HuH-7.5 (cell line): ENCODE results near the gene TELO2.
"Not testable (repeated sequence)": the region's sequence is repeated elsewhere in the genome, so short reads cannot be mapped to it uniquely, and the experiment has no call there.

Experiments
- DNase-seq: peaks from one replicate; pipeline ENCODE4 v3.0.0; 2011; ENCODE audit warnings: low spot score

Gene TELO2

DNA sequence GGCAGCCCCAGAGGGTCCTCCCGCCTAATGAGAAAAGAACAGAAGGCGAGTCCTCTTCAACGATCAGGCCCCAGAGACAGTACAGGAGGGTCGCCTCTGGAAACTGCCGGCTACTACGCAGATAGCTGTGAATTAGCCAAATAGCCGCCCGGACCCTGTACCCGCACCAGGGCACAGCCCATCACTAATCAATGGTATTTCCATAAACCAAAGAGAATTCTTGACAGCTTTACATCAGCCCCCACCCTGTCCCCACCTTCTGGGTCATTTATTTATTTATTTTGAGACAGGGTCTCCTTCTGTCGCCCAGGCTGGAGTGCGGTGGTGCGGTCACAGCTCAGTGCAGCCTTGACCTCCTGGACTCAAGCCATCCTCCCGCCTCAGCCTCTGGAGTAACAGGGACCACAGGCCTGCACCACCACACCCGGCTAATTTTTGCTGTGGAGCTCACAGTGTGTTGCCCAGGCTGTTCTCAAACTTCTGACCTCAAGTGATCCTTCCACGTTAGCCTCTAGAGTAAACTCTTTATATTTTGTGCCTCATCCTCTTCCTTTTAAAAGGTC is 17.5 kb upstream of the TELO2 start:
- no peak for DNase-seq

DNA sequence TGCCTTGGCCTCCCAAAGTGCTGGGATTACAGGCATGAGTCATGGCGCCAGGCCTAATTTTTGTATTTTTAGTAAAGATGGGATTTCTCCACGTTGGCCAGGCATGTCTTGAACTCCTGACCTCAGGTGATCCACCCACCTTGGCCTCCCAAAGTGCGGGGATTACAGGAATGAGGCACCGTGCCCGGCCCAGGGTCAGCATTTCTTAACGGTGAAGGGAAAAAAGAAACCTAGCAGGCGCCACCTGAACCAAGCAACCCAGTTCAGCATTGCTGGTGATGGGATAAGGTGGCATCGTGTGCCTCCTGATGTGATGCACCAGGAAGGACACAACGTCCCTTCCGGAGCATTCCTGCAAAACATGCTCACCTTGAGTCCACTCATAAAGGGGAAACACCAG is 16.1 kb upstream of the TELO2 start:
- DNase-seq, result no peak

DNA sequence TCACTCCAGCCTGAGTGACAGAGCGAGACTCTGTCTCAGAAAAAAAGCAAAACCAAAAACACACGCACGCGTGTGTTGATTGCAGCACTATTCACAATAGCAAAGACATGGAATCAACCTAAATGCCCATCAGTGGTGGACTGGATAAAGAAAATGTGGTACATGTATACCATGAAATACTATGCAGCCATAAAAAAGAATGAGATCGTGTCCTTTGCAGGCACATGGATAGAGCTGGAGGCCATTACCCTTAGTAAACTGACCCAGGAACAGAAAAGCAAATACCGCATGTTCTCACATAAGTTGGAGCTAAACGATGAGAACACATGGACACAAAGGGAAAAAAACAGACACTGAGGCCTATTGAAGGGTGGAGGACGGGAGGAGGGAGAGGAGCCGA is 14.2 kb upstream of the TELO2 start:
- DNase-seq, result not testable (repeated sequence)

DNA sequence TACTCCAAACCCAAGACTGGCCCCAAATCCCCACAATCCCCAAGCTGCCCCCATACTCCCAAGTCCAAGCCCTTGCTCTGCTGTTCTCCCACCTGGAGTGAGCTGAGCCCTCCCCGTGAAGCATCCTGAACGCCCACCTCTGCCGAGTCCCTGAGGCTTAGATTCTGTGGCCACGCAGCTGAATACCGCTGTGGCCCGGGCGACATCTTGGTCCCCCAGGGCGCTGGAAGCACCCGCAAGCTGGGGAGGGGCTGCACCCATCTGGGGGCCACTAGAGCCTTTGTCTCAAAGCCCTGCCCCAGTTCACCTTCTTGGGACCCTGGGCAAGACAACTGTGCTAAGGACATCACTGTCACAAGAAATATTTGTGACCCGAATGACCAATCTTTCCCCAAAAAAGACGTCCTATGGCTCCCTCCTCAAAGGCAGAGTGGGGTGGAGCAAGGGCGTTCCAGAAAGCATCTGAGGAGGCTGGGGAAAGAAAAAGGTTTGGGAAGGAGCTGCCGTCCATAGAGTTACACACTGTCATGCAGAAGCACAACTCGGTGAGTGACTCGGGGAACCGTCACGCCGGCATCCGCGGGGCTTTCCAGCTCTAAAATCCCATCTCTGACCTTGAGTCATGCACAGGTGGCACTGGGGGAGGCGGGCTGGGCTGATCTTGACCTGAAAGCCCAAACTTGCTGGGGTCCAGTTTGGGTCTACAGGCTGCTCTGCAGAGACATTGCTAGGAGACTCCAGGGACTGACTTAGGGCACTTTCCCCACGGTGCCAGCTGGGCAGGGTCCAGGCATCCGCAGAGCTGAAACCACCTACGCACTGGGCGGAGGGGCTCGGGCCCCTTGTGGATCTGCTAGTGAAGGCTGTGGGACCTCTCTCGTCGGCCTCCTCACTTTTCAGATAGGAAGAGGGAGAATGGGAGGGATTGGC is 11.0 kb upstream of the TELO2 start:
- no peak for DNase-seq

DNA sequence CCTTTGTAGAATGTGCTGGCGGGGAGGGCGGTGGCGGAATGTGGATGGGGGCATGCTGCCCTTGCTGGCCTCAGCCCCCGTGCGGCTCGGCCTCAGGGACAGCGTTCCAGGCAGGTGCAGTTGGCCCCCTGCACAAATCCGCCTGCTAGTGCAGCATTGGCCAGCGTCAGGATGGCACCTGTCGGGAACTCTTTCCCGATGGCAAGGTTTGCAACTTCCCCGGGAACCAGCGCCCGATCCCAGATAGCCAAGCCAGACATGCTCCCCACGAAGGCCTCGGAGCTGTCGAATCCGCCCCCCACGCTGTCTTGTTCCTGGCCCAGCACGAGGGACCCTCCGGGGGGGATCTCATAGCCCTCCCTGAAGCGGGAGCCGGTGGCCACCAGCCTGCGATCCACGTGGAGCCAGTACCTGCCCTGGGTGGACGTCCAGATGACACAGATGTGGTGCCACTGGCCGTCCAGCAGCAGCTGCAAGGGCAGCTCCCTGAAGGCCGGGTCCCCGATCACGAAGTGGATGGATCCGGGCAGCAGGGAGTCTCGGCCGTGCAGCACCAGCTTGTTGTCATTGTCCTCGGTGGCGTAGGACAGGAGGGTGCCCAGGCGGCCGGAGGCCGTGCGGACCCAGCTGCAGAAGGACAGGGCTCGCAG is 7.2 kb upstream of the TELO2 start:
- DNase-seq, result no peak

DNA sequence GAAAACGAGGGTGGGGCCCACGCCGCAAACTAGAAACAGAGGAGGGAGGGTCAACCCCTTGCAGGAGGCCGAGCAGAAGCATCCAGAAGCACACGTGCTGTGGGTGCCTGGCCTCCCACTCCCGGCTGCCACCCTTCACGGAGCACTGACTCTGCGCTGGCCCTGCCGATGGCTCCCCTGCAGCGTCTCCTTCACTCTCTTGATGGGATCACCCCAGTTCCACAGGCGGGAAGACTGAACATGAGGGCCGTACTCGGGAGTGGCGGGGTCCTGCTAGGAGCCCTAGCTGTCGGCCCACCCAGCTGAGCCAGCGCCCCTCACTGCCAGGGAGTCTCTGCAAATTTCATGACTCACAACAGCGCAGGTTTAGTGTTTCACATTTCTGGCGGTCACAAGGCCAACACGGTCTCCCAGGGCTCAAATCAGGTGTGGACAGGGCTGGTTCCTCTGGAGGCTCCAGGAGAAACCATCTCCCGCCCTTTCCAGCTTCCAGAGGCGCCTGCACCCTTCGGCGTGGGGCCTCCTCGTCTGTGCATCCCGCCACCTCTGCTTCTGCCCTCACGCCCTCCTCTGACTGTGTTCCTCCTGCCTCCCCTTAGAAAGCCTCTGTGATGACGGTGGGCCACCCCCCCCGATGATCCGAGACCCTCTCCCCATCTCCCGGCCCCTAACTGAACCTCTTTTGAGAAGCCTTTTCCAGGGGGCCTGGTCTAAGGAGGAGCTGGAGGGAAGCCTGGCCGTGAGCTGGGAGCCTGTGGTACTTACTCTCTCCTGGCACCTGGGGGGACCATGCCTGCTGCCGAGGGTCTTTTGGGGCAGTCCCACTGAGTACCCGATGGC is 6.4 kb upstream of the TELO2 start:
- no peak for DNase-seq

DNA sequence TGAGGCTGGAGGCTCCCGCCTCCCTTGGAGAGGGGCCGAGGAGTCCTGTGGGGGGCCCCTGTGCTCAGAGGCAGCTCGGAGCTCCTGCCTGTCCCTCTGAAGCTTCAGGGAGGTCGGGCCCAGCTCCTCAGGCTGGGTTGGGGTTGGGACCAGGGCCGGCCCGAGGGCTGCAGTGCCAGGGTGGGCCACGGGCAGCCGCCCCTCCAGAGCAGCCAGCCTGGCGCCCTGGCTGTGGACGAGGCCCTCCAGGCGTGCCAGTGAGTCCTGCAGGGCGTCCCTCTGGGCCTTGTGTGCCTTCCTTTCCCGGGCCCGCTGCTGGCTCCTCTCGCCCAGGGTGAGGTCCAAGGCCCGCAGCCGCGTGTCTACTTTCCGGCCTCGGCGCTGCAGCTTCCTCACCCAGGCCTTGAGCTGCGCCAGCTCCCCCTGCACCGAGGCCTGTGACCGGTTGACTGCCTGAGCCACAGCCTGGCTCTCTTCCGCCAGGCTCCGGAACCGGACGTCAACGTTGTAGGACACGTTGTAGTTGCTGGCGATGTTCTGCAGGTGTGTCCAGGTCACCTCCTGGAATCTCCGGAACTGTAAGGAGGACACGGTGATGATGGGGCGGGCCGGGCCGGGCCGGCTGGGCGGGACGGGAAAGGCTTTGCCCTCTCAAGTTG is 5.6 kb upstream of the TELO2 start:
- no peak for DNase-seq

DNA sequence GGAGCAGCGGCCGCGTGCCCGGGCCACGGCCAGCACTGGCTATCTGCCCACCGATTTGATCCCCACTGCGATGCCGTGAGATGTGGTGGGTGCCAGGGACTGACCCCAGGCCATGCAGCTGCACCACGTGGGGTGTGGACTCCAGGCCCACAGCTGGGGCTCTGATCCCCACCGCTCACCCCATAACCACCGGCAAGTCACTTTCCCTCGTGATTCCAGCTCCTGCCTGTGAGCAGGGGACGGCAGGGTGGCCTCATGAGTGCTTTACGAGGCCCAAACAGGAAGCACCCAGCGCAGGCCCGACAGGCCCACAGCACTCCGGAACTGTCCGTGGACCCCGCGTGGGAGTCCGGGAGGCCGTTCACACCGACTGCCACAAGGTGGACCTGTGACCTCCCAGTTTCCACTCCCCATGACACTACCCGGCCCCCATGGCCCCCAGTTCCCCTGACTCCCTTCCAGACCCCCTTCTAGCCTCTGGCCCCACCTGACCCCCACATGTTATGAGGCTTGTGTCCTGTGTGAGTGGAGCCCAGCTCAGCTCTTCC is 5.0 kb upstream of the TELO2 start:
- no peak for DNase-seq

DNA sequence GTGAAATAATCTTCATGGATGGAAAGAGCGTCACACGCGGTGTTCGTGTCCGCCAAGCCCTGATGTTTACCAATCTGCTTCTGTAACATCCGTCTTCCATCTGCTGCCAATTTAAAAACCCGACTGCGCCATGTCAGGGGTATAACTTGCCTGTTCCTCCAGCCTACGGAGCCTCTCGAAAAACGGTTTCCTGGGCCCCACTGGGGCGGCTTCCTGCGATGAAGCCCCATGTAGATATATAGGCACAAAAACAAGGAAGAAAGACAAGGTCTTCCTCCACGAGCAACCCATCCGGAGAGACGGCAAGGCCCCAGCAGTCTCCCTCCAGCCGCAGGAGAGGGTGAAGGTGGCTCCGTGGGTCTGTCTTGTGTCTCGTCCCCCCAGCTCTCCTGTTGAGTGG is 4.5 kb upstream of the TELO2 start, which contains the start of gene PTX4:
Gene PTX4, minus strand, starts transcription at position 326 of the 400 bp plus-strand sequence. Its CDS starts 35 bp downstream, at position 291.
- DNase-seq, result no peak

DNA sequence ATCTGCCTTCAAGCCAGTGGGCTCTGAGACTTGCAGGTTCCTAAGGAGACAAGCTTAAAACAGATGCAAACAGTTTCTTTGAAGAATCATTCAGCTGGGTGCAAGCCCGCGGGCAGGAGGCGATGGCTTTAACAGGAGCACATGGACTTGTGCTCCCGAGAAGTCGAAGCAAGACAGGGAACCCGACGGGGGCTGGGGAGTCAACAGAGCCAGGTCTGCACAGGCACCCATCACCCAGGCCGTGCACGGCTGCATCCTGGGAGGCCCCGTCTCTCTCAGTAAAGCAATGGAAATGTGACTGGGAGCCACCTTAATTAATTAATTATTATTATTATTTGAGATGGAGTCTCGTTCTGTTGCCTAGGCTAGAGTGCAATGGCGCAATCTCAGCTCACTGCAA is 4.1 kb upstream of the TELO2 start:
- no peak for DNase-seq

DNA sequence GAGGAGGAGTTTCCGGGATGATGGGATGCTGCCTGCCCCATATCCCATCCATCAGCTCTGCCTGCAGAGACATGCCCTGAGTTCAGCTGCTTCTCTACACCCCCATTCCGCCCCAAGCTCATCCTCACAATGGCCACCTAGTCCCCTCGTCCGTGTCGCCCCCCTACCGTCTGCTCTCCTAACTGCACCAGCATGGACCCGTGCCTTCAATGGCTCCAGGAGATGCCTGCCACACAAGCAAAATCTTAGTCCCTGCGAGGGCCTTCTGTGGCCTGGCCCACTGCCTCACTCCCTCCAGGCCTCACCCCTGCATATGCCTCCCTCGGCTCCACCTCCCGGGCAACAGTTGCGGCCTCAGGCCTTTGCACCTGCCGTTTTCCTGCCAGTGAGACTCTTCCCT is 1.8 kb upstream of the TELO2 start:
- DNase-seq, result no peak

DNA sequence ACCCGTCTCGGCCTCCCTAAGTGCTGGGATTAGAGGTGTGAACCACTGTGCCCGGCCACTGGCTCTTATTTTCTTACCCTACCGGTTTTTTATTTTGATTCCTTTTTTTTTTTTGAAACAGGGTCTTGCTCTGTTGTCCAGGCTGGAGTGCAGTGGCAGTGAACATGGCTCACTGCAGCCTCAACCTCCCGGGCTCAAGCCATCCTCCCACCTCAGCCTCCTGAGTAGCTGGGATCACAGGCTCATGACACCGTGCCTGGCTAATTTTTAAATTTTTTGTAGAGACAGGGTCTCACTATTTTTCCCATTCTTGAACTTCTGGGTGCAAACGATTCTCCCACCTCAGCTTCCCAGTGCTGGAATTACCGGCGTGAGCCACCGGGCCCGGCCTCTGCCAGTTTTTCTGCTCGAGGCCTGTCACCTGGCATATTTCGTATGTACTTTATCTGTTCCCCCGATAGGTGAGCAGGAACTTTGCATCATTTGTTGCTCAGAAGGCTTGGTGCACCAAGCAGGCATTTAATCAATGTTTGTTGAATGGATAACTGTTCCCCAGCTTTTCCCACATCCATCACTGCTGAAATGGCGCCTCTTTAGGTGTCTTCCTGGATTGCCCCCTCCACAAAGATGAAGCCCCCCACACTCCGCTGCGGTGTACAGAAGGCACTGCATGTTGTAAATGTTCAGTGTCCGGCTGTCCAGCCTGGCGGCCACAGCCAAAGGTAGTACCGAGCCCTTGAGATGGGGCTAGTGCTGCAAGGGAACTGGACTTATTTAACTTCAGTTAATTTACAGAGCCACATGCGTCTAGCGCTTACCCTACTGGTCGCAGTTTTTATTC is 858 bp upstream of the TELO2 start:
- DNase-seq, result no peak

DNA sequence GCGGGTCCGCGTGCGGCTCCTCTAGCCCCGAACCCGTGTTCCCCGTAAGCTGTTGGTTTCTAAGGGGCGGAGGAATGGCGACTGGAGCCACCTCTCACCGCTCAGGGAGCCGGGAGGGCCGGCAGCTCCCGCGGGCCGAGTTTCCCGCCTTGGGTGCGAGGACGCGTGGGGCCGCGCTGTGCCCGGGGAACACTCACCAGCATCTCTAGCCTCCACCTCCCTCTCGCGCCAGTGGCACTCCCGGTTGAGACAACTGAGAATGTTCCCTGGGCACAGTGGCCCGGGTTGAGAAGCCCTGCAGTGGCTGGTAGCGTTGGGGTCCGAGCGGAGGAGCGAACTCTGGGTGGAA is 560 bp downstream of the TELO2 start:
- DNase-seq, result peak; percentile 47

DNA sequence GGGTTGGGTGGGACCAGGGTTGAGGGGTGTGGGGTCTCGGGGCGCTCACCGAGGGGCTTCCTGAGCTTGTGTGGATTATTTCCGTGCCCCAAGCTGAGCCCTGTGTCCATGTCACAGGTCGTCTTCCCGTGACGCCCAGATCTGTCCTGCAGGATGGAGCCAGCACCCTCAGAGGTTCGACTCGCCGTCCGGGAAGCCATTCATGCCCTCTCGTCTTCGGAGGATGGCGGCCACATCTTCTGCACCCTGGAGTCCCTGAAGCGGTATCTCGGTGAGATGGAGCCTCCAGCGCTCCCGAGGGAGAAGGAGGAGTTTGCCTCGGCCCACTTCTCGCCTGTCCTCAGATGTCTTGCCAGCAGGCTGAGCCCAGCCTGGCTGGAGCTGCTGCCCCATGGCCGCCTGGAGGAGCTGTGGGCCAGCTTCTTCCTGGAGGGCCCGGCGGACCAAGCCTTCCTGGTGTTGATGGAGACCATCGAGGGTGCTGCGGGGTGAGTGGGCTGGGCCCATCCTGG is 1.0 kb downstream of the TELO2 start:
- peak; percentile 68 for DNase-seq

DNA sequence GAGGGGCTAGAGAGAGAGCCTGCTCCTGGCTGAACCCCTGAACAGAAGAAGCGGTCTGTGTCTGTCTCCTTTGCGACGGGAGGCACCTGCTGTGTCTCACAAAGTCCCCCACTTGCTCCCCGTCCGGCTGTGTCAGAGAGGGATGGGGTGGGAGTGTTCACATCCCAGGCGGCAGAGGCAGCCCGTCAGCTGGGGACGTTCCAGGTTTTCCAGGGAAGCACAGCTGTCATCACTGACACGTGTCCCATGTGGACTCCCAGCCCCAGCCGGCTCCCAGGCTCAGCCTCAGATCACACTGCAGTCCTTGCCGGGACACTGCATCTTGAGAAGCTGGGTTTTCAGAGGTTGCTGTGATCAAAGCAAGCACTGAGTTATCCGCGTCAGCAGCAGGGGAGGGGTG is 1.6 kb downstream of the TELO2 start:
- DNase-seq, result no peak

DNA sequence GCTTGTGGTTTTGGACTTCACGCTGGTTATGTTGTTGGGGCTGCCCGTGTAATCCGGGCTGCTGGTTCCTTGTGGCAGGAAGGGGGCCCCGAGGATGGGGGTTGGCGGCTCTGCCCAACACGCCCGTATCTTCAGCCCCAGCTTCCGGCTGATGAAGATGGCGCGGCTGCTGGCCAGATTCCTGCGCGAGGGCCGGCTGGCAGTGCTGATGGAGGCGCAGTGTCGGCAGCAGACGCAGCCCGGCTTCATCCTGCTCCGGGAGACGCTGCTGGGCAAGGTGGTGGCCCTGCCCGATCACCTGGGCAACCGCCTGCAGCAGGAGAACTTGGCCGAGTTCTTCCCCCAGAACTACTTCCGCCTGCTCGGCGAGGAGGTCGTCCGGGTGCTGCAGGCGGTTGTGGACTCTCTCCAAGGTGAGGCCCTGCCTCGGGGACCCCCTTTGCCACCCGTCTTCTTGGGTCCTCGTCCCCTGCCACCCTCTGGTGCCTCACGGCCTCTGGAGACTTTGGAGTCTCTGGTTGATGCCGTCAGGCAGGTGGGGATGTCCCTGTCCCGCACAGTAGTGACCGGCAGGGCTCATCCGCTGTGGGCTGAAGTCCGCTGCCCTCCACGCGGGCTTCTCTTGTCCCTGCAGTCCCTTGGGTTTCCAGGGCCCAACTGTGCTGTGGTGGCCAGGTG is 2.2 kb downstream of the TELO2 start:
- DNase-seq, result no peak

DNA sequence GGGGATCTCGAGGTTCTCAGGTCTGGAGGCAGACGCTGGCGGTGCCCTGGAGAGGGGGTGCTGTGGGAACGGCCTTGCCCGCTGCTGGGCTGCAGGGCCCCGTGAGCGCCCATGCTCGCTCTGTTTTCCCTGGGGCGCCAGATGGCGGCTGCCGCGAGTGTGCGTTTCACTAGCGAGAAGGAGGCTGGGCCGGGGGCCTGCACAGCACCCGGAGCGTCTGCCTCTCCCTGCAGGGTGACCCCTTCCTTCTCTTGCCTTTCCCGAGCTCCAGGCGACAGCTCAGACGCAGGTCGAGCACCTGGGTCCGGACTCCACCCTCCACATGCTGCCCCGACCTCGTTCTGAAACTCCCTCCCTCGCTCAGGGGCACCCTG is 2.7 kb downstream of the TELO2 start:
- DNase-seq, result no peak

DNA sequence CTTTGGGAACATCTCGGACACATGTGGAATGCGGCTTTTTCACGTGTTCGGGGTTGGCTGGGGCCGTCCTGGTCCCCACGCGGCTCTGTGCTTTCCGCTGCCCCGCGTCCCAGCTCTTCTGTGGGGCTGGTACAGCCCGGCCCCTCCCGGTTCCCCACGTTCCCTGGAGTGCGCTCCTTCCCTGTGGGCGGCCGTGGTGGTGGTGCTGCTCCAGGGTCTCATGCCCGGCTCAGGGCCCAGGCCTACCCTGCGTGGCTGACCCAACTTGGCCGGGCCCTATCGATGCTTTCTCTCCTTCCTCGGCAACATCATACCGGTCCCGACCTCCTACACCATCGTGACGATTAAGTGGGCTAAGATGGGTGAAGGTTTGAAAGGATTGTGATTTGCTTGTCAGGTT is 3.3 kb downstream of the TELO2 start:
- DNase-seq, result no peak

DNA sequence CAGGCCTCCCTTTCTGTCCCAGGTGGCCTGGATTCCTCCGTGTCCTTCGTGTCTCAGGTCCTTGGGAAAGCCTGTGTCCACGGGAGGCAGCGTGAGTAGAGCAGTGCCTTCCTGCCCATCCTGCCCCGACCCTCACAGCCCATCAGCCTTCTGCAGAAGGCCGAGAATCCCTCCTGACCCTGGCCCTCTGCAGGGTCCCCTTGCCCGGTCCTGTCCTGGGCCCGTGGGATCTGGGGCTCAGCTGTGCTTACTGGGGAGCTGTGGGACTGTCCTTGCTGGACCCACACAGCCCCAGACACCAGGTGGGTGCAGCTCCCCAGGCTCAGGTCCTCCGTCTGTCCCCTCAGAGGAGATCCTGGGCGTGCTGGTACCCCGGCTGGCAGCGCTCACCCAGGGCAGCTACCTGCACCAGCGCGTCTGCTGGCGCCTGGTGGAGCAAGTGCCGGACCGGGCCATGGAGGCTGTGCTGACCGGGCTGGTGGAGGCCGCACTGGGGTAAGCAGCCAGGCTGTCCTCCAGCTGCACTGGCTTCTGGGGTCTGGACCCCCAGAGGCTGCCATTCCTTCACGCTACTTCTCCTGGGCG is 3.9 kb downstream of the TELO2 start:
- no peak for DNase-seq
